ENCODE data around the gene MTG2. TPM values are rescaled to one million over a fixed set of nuclear protein-coding genes. Genes with fewer than 3 reads are reported as not detected.

Gene MTG2
- total RNA-seq, 3 donors from 2014 or later = 16.3 to 32.1 (median 25.6) TPM

GRCh38 chr20:62201173-62202082 is 18.6 kb downstream of the MTG2 start:
- no peaks in the 10 kb centered on the region for H3K9me3 ChIP-seq
- no peak for TF ChIP-seq CTCF (IDR thresholded peaks at IDR 0.05)
- no peak for TF ChIP-seq POLR2AphosphoS5 (IDR thresholded peaks at IDR 0.05)
- no peak for TF ChIP-seq POLR2A (IDR thresholded peaks at IDR 0.05)
- H3K4me3 ChIP-seq = no peak overlapping the region
- peaks cover 6% of the 10 kb centered on the region for H3K36me3 ChIP-seq
- intact Hi-C loops (cut with DNase I; ENCODE audit: low total_unique reads) = no loop called here
- no peaks in the 10 kb centered on the region for H3K27me3 ChIP-seq
- H3K27ac ChIP-seq = no peak overlapping the region
- H3K4me1 ChIP-seq = no peaks in the 10 kb centered on the region
- DNase-seq (ENCODE audit: low spot score in 2 of 2) = no peak

GRCh38 chr20:62202083-62202395 is 19.2 kb downstream of the MTG2 start:
- H3K9me3 ChIP-seq = no peaks in the 10 kb centered on the region
- no peaks in the 10 kb centered on the region for H3K27me3 ChIP-seq
- H3K4me1 ChIP-seq = no peaks in the 10 kb centered on the region
- H3K27ac ChIP-seq = no peak overlapping the region
- peaks cover 6% of the 10 kb centered on the region for H3K36me3 ChIP-seq
- H3K4me3 ChIP-seq = no peak overlapping the region
- TF ChIP-seq CTCF (IDR thresholded peaks at IDR 0.05) = no peak
- intact Hi-C loops (cut with DNase I; ENCODE audit: low total_unique reads) = no loop called here
- DNase-seq (ENCODE audit: low spot score in 2 of 2) = no peak

- no peak for DNase-seq (ENCODE audit: low spot score in 2 of 2)
Observed at GRCh38 chr20:62202676-62203377, 20.0 kb downstream of the MTG2 start.

GRCh38 chr20:62203378-62204030 is 20.7 kb downstream of the MTG2 start:
- Histone ChIP-seq H3K27me3 (no peaks in the 10 kb centered on the region), H3K4me1 (no peaks in the 10 kb centered on the region), H3K27ac (no peak overlapping the region), H3K4me3 (no peak overlapping the region), H3K36me3 (peaks cover 6% of the 10 kb centered on the region), H3K9me3 (no peaks in the 10 kb centered on the region)
- DNase-seq (ENCODE audit: low spot score in 2 of 2) = no peak
- intact Hi-C loops (cut with DNase I; ENCODE audit: low total_unique reads) = no loop called here
- TF ChIP-seq POLR2A (IDR thresholded peaks at IDR 0.05) (no peak), CTCF (IDR thresholded peaks at IDR 0.05) (no peak), POLR2AphosphoS5 (IDR thresholded peaks at IDR 0.05) (no peak)

More at GRCh38 chr20:62202676-62203377, 20.0 kb downstream of the MTG2 start:
- Histone ChIP-seq H3K36me3 (peaks cover 6% of the 10 kb centered on the region), H3K27ac (no peak overlapping the region), H3K4me3 (no peak overlapping the region), H3K4me1 (no peaks in the 10 kb centered on the region), H3K27me3 (no peaks in the 10 kb centered on the region), H3K9me3 (no peaks in the 10 kb centered on the region)
- TF ChIP-seq POLR2A (IDR thresholded peaks at IDR 0.05) (no peak), CTCF (IDR thresholded peaks at IDR 0.05) (no peak), POLR2AphosphoS5 (IDR thresholded peaks at IDR 0.05) (no peak)
- intact Hi-C loops (cut with DNase I; ENCODE audit: low total_unique reads) = no loop called here
